GM12892 (cell line): ENCODE measurements around the gene DCTN4.
"Not testable (repeated sequence)": the region's sequence is repeated elsewhere in the genome, so short reads cannot be mapped to it uniquely, and the experiment has no call there.

Experiments used
- POLR2A ChIP-seq: IDR thresholded peaks from 2 replicates; pipeline ENCODE4 v1.6.1; 2011; ENCODE audit warnings: low read depth, low read length, control low read depth
- TAF1 ChIP-seq: IDR thresholded peaks from 2 replicates; pipeline ENCODE4 v1.6.1; 2011; ENCODE audit warnings: low read depth, mild to moderate bottlenecking, control low read depth, low read length, borderline replicate concordance

GRCh38 chr5:150793423-150793888, 34.6 kb upstream of the DCTN4 start:
- not testable (repeated sequence) for TF ChIP-seq TAF1, POLR2A
